ENCODE results near the gene DOC2A.
"Not testable (repeated sequence)": the region's sequence is repeated elsewhere in the genome, so short reads cannot be mapped to it uniquely, and the experiment has no call there.

The DOC2A gene

GRCh38 chr16:29961127-29961478 lies 49.7 kb downstream of the DOC2A start:
- H3K27ac ChIP-seq (ENCODE audit: low read depth, low read length): 0 out of 2 replicates have a peak overlapping the region, but pooled peaks have one; percentile 44
- peaks cover 6% of the 10 kb centered on the region; the same call in 1 of the 2 replicates for H3K79me2 ChIP-seq (ENCODE audit: control insufficient read depth, low read length)
- no peaks in the 10 kb centered on the region for H3K27me3 ChIP-seq (ENCODE audit: control insufficient read depth, low read length)
- H3K36me3 ChIP-seq (ENCODE audit: control insufficient read depth, low read length): no peaks in the 10 kb centered on the region
- peak overlapping the region; percentile 86 for H3K4me3 ChIP-seq (ENCODE audit: low read length)
- 0 out of 2 replicates have a peak, but pooled peaks cover 2% of the 10 kb centered on the region for H3F3A ChIP-seq (ENCODE audit: control insufficient read depth, insufficient read depth)
- TF ChIP-seq CTCF (IDR thresholded peaks at IDR 0.05; ENCODE audit: low read depth, low read length, poor library complexity, severe bottlenecking): no peak
- TF ChIP-seq EZH2phosphoT487 (IDR thresholded peaks at IDR 0.05; ENCODE audit: borderline replicate concordance, low read length): no peak
- H3K9me3 ChIP-seq (ENCODE audit: control insufficient read depth, insufficient read depth, low read length): no peaks in the 10 kb centered on the region
- H3K4me2 ChIP-seq (ENCODE audit: low read length): peak overlapping the region; percentile 90
- no peaks in the 10 kb centered on the region for H4K20me1 ChIP-seq (ENCODE audit: control insufficient read depth, insufficient read depth, low read depth, low read length)
- H3K4me1 ChIP-seq (ENCODE audit: control insufficient read depth, low read length): peaks cover 18% of the 10 kb centered on the region
- H3K9me2 ChIP-seq (replicated peaks; ENCODE audit: control insufficient read depth, low read length): no peaks in the 10 kb centered on the region

DNA sequence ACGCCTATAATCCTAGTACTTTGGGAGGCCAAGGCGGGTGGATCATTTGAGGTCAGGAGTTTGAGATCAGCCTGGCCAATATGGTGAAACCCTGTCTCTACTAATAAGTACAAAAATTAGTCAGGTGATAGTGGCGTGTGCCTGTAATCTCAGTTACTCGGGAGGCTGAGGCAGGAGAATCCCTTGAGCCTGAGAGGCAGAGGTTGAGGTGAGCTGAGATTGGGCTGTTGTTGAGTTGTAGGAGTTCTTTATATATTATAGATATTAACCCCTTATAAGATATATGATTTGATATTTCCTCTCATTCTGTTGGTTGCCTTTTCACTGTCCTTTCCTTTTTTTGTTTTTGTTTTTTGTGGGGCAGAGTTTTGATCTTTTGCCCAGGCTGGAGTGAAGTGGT lies 51.0 kb downstream of the DOC2A start:
- not testable (repeated sequence) for H3K27ac ChIP-seq (ENCODE audit: low read depth, low read length); H3K4me3 ChIP-seq (ENCODE audit: low read length); H4K20me1 ChIP-seq (ENCODE audit: control insufficient read depth, insufficient read depth, low read depth, low read length); H3K79me2 ChIP-seq (ENCODE audit: control insufficient read depth, low read length); H3K36me3 ChIP-seq (ENCODE audit: control insufficient read depth, low read length); H3K27me3 ChIP-seq (ENCODE audit: control insufficient read depth, low read length); H3K4me2 ChIP-seq (ENCODE audit: low read length); H3K9me3 ChIP-seq (ENCODE audit: control insufficient read depth, insufficient read depth, low read length); H3K9me2 ChIP-seq (replicated peaks; ENCODE audit: control insufficient read depth, low read length); H3F3A ChIP-seq (ENCODE audit: control insufficient read depth, insufficient read depth)
- peaks cover 28% of the 10 kb centered on the region for H3K4me1 ChIP-seq (ENCODE audit: control insufficient read depth, low read length)

DNA sequence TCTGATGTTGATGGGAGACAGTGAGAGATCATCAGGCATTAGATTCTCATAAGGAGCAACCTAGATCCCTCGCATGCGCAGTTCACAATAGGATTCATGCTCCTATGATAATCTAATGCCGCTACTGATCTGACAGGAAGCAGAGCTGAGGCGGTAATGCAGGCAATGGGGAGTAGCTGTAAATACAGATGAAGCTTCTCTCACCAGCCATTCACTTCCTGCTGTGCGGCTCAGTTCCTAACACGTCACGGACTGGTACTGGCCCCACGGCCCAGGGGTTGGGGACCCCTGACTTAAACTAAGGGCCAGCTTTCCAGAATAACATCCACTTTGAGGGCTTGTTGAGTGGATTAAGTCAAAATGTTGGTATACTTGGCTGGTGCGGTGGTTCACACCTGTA lies 51.5 kb downstream of the DOC2A start:
- H3K4me1 ChIP-seq (ENCODE audit: control insufficient read depth, low read length): peaks cover 32% of the 10 kb centered on the region
- H4K20me1 ChIP-seq (ENCODE audit: control insufficient read depth, insufficient read depth, low read depth, low read length): no peaks in the 10 kb centered on the region
- no peak overlapping the region for H3K4me2 ChIP-seq (ENCODE audit: low read length)
- no peaks in the 10 kb centered on the region for H3F3A ChIP-seq (ENCODE audit: control insufficient read depth, insufficient read depth)
- no peak overlapping the region for H3K27ac ChIP-seq (ENCODE audit: low read depth, low read length)
- H3K79me2 ChIP-seq (ENCODE audit: control insufficient read depth, low read length): peaks cover 6% of the 10 kb centered on the region; the same call in 1 of the 2 replicates
- no peak overlapping the region for H3K4me3 ChIP-seq (ENCODE audit: low read length)
- TF ChIP-seq CTCF (IDR thresholded peaks at IDR 0.05; ENCODE audit: low read depth, low read length, poor library complexity, severe bottlenecking): no peak
- TF ChIP-seq EZH2phosphoT487 (IDR thresholded peaks at IDR 0.05; ENCODE audit: borderline replicate concordance, low read length): no peak
- no peaks in the 10 kb centered on the region for H3K9me2 ChIP-seq (replicated peaks; ENCODE audit: control insufficient read depth, low read length)
- H3K36me3 ChIP-seq (ENCODE audit: control insufficient read depth, low read length): no peaks in the 10 kb centered on the region
- no peaks in the 10 kb centered on the region for H3K27me3 ChIP-seq (ENCODE audit: control insufficient read depth, low read length)
- H3K9me3 ChIP-seq (ENCODE audit: control insufficient read depth, insufficient read depth, low read length): no peaks in the 10 kb centered on the region

GRCh38 chr16:29958756-29959155 lies 52.1 kb downstream of the DOC2A start:
- Histone ChIP-seq H3K36me3 (ENCODE audit: control insufficient read depth, low read length) (no peaks in the 10 kb centered on the region), H3K4me2 (ENCODE audit: low read length) (no peak overlapping the region), H4K20me1 (ENCODE audit: control insufficient read depth, insufficient read depth, low read depth, low read length) (no peaks in the 10 kb centered on the region), H3K9me2 (replicated peaks; ENCODE audit: control insufficient read depth, low read length) (no peaks in the 10 kb centered on the region), H3K27me3 (ENCODE audit: control insufficient read depth, low read length) (no peaks in the 10 kb centered on the region), H3K4me3 (ENCODE audit: low read length) (no peak overlapping the region), H3K79me2 (ENCODE audit: control insufficient read depth, low read length) (peaks cover 6% of the 10 kb centered on the region; the same call in 1 of the 2 replicates), H3K9me3 (ENCODE audit: control insufficient read depth, insufficient read depth, low read length) (no peaks in the 10 kb centered on the region), H3F3A (ENCODE audit: control insufficient read depth, insufficient read depth) (no peaks in the 10 kb centered on the region), H3K4me1 (ENCODE audit: control insufficient read depth, low read length) (peaks cover 32% of the 10 kb centered on the region), H3K27ac (ENCODE audit: low read depth, low read length) (no peak overlapping the region)
- TF ChIP-seq EZH2phosphoT487 (IDR thresholded peaks at IDR 0.05; ENCODE audit: borderline replicate concordance, low read length): no peak
